Fibroblast of lung (primary cell): Measurements from ENCODE around the gene CNOT9. TPM values are rescaled to one million over a fixed set of nuclear protein-coding genes. Genes with fewer than 3 reads are reported as not detected.

Experiments
- DNase-seq, 2 donors: peaks; one replicate each; pipeline versions ENCODE4 v3.0.0 to v3.0.0-alpha.2; 2010; ENCODE audit warnings: low read depth in 2 of 2
- H2AFZ ChIP-seq: 2 replicates; pipeline ENCODE4 v1.5.1; 2012; ENCODE audit warnings: low read length, control low read depth, inconsistent platforms
- H3K27ac ChIP-seq: 2 replicates; pipeline ENCODE4 v1.5.1; 2011; ENCODE audit warnings: low read length, control low read depth; ENCODE audit not compliant: insufficient read depth
- H3K27me3 ChIP-seq: 2 replicates; pipeline ENCODE4 v1.5.1; 2011; ENCODE audit warnings: mild to moderate bottlenecking, low read length; ENCODE audit not compliant: control insufficient read depth, insufficient read depth
- H3K36me3 ChIP-seq: 2 replicates; pipeline ENCODE4 v1.5.1; 2011; ENCODE audit warnings: low read length; ENCODE audit not compliant: control insufficient read depth, insufficient read depth
- H3K4me1 ChIP-seq: 2 replicates; pipeline ENCODE4 v1.5.1; 2011; ENCODE audit warnings: low read length; ENCODE audit not compliant: control insufficient read depth, insufficient read depth; ENCODE audit errors: extremely low read depth
- H3K4me2 ChIP-seq: 2 replicates; pipeline ENCODE4 v1.5.1; 2011; ENCODE audit warnings: low read length, control low read depth; ENCODE audit not compliant: insufficient read depth; ENCODE audit errors: extremely low read depth
- H3K4me3 ChIP-seq, 4 experiments: fragments of 200-600 bp in 1 of 4; sonication (generic) in 1 of 4; replicated peaks in 1 of 4; 2 replicates each; pipeline ENCODE4 v1.5.1; 2011 to 2016; ENCODE audit warnings: low read length in 4 of 4, low read depth in 3 of 4, mild to moderate bottlenecking in 3 of 4, control low read depth in 2 of 4, inconsistent platforms in 1 of 4, mixed read lengths in 1 of 4; ENCODE audit not compliant: insufficient read depth in 1 of 4; ENCODE audit errors: control extremely low read depth in 1 of 4
- H3K79me2 ChIP-seq: 2 replicates; pipeline ENCODE4 v1.5.1; 2012; ENCODE audit warnings: mild to moderate bottlenecking, low read length, inconsistent platforms; ENCODE audit not compliant: control insufficient read depth, insufficient read depth
- H3K9ac ChIP-seq: 2 replicates; pipeline ENCODE4 v1.5.1; 2011; ENCODE audit warnings: mild to moderate bottlenecking, low read length, control low read depth; ENCODE audit not compliant: insufficient read depth
- H3K9me3 ChIP-seq: 2 replicates; pipeline ENCODE4 v1.5.1; 2012; ENCODE audit warnings: low read depth, low read length; ENCODE audit not compliant: control insufficient read depth, insufficient read depth
- H4K20me1 ChIP-seq: 2 replicates; pipeline ENCODE4 v1.5.1; 2011; ENCODE audit warnings: low read length; ENCODE audit not compliant: control insufficient read depth, insufficient read depth; ENCODE audit errors: extremely low read depth
- EZH2 ChIP-seq: IDR thresholded peaks from 2 replicates; pipeline ENCODE4 v1.5.1; 2012; ENCODE audit warnings: low read length, control low read depth, mild to moderate bottlenecking; ENCODE audit errors: missing control alignments
- polyA plus RNA-seq, 2 donors: library from polyadenylated mRNA; depleted of rRNA in 1 of 2; stranded (reverse) in 1 of 2; unstranded in 1 of 2; fragments of >200 nt; gene quantifications; 2 replicates each; pipeline ENCODE4 v1.2.1, GENCODE V29; 2011 to 2012; ENCODE audit warnings: missing spikeins in 1 of 2
- total RNA-seq: library from RNA; depleted of rRNA; stranded (reverse); fragments of >200 nt; gene quantifications from 2 replicates; pipeline ENCODE4 v1.2.1, GENCODE V29; 2014
- TF ChIP-seq, protein P1 (sequence below), 2 donors: IDR thresholded peaks in 1 of 2; conservative IDR thresholded peaks in 1 of 2; 1 replicate in 1 of 2; 2 replicates in 1 of 2; pipeline ENCODE4 v1.5.1; 2011 to 2012; ENCODE audit warnings: low read length in 2 of 2, control low read depth in 1 of 2, inconsistent platforms in 1 of 2, low read depth in 1 of 2, mild to moderate bottlenecking in 1 of 2

CNOT9 gene
- total and polyA plus RNA-seq, 2 donors (not counting 1 experiment from before 2014, with no cell fraction given), result 31.4 to 45.9 TPM

DNA sequence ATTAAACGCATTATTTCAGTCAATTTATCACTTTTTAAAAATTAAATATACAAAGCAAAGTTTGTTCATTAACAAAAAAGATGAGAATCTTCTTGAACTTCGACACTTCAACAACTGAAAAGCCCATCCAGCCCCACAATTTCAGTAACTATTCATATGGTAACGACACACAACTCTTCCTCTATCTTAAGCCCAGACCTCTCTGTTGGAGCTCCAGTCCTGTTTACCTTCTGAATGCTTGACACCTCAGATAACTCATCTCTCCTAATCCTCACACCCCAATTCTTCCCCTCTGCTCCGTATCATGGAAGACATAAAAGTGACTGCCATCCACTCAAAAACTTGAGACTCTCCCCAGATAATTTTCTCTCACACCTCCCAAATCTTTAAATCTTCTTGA, 13.1 kb upstream of the CNOT9 start:
- no peaks in the 10 kb centered on the region for H3K27me3 ChIP-seq
- no peak for DNase-seq
- H3K9me3 ChIP-seq, result no peaks in the 10 kb centered on the region
- no peak overlapping the region for H3K27ac ChIP-seq
- no peaks in the 10 kb centered on the region for H3K4me1 ChIP-seq
- no peak overlapping the region for H3K4me2 ChIP-seq
- TF ChIP-seq, protein P1, sequence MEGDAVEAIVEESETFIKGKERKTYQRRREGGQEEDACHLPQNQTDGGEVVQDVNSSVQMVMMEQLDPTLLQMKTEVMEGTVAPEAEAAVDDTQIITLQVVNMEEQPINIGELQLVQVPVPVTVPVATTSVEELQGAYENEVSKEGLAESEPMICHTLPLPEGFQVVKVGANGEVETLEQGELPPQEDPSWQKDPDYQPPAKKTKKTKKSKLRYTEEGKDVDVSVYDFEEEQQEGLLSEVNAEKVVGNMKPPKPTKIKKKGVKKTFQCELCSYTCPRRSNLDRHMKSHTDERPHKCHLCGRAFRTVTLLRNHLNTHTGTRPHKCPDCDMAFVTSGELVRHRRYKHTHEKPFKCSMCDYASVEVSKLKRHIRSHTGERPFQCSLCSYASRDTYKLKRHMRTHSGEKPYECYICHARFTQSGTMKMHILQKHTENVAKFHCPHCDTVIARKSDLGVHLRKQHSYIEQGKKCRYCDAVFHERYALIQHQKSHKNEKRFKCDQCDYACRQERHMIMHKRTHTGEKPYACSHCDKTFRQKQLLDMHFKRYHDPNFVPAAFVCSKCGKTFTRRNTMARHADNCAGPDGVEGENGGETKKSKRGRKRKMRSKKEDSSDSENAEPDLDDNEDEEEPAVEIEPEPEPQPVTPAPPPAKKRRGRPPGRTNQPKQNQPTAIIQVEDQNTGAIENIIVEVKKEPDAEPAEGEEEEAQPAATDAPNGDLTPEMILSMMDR (conservative IDR thresholded peaks at IDR 0.05 in 1 of 2, IDR thresholded peaks at IDR 0.05 in 1 of 2; ENCODE audit: low read depth in 1 of 2, low read length in 2 of 2), result no peak
- H4K20me1 ChIP-seq, result no peaks in the 10 kb centered on the region
- H3K9ac ChIP-seq, result no peak overlapping the region
- no peaks in the 10 kb centered on the region for H3K79me2 ChIP-seq
- no peak overlapping the region for H3K4me3 ChIP-seq
- no peak overlapping the region for H2AFZ ChIP-seq
- peaks cover 6% of the 10 kb centered on the region for H3K36me3 ChIP-seq

DNA sequence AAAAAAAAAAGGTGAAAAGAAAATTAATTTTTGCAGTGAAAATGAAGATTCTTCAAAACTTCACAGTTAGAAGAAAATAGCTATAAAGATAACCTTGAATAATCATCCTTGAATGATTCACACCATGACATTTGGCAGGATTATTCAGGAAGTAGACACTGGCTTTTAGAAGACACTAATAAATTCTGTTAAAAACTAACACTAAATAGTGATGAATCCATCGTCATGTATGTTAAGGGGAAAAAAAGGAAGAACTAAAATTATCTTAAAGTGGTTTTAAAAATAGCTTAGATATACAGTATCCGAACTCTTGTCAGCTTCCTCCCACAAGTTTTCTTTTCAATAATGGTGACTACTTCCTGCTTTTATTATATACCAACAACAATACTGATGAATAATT, 10.7 kb upstream of the CNOT9 start:
- no peak overlapping the region for H3K9ac ChIP-seq
- H3K4me2 ChIP-seq, result no peak overlapping the region
- no peaks in the 10 kb centered on the region for H3K27me3 ChIP-seq
- no peaks in the 10 kb centered on the region for H3K4me1 ChIP-seq
- H3K4me3 ChIP-seq, result no peak overlapping the region
- no peaks in the 10 kb centered on the region for H4K20me1 ChIP-seq
- DNase-seq, result no peak
- H2AFZ ChIP-seq, result no peak overlapping the region
- no peaks in the 10 kb centered on the region for H3K79me2 ChIP-seq
- H3K36me3 ChIP-seq, result peaks cover 5% of the 10 kb centered on the region
- no peak overlapping the region for H3K27ac ChIP-seq
- no peak for TF ChIP-seq EZH2
- TF ChIP-seq, protein P1 (conservative IDR thresholded peaks at IDR 0.05 in 1 of 2, IDR thresholded peaks at IDR 0.05 in 1 of 2; ENCODE audit: low read depth in 1 of 2, low read length in 2 of 2), result no peak
- H3K9me3 ChIP-seq, result no peaks in the 10 kb centered on the region

- H3K36me3 ChIP-seq, result no peaks in the 10 kb centered on the region
- H3K27ac ChIP-seq, result no peak overlapping the region
- H3K4me2 ChIP-seq, result no peak overlapping the region
- H3K9me3 ChIP-seq, result no peaks in the 10 kb centered on the region
- peaks cover 5% of the 10 kb centered on the region for H3K79me2 ChIP-seq
- H4K20me1 ChIP-seq, result no peaks in the 10 kb centered on the region
- DNase-seq, result no peak
- H3K27me3 ChIP-seq, result no peaks in the 10 kb centered on the region
- no peak overlapping the region for H3K9ac ChIP-seq
- H2AFZ ChIP-seq, result no peak overlapping the region
- no peaks in the 10 kb centered on the region for H3K4me1 ChIP-seq
- H3K4me3 ChIP-seq, result no peak overlapping the region
- TF ChIP-seq EZH2, result no peak
- TF ChIP-seq, protein P1 (conservative IDR thresholded peaks at IDR 0.05 in 1 of 2, IDR thresholded peaks at IDR 0.05 in 1 of 2; ENCODE audit: low read depth in 1 of 2, low read length in 2 of 2), result no peak
Measured at GRCh38 chr2:218558986-218559385, 9.7 kb upstream of the CNOT9 start.
